GM08714 (cell line): Measurements from ENCODE around the gene RAB6C.
"Not testable (repeated sequence)": the region's sequence is repeated elsewhere in the genome, so short reads cannot be mapped to it uniquely, and the experiment has no call there.

Experiments
- H3K4me3 ChIP-seq: fragments of 200-500 bp; sonication (Bioruptor generic); 2 replicates; pipeline ENCODE4 v1.5.1; 2014; ENCODE audit warnings: mild to moderate bottlenecking, low read length, inconsistent platforms
- ZNF274 ChIP-seq: IDR thresholded peaks from 2 replicates; pipeline ENCODE4 v1.6.1; 2012; ENCODE audit warnings: mild to moderate bottlenecking, low read depth, low read length

Gene RAB6C

GRCh38 chr2:129977986-129978385 is 1.5 kb upstream of the RAB6C start:
- TF ChIP-seq ZNF274 = no peak
- no peak overlapping the region for H3K4me3 ChIP-seq

DNA sequence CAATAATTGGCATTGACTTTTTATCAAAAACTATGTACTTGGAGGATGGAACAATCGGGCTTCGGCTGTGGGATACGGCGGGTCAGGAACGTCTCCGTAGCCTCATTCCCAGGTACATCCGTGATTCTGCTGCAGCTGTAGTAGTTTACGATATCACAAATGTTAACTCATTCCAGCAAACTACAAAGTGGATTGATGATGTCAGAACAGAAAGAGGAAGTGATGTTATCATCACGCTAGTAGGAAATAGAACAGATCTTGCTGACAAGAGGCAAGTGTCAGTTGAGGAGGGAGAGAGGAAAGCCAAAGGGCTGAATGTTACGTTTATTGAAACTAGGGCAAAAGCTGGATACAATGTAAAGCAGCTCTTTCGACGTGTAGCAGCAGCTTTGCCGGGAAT is 780 bp downstream of the RAB6C start:
- not testable (repeated sequence) for H3K4me3 ChIP-seq

DNA sequence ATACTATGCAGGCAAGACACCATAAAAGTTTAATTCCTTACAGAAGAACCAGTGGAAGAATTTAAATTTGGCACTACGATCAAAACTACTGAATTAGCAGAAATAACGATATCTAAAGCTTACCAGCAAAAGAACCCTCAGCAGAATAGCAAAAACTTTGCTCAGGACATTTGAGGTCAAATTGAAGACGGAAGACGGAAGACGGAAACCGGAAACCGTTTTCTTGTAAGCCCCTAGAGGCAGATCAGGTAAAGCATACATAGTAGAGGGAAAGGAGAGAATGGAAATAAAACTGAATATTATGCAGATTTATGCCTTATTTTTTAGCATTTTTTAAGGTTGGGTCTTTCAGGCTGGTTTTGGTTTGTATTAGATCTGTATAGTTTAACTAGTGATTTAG is 2.2 kb downstream of the RAB6C start:
- H3K4me3 ChIP-seq = not testable (repeated sequence)

DNA sequence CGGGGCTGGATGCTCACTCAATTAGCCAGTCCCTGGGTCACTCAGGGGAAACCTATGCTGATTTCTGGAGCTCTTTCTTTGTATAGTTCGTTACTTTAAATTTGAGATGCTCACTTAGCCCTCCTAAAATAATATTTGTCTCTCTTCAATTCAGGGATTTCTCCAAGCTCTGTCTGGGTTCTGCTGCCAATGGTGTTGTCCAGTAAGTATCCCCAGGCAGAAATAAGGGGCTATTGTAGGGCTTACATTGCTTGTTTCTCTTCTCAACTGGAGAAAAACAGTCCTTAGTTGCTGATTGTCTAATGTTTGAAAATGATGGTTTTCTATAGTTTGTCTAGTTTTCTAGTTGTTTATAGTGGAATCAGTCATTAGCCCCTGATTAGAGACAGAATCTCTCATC is 5.0 kb downstream of the RAB6C start:
- no peak for TF ChIP-seq ZNF274
- no peak overlapping the region for H3K4me3 ChIP-seq

DNA sequence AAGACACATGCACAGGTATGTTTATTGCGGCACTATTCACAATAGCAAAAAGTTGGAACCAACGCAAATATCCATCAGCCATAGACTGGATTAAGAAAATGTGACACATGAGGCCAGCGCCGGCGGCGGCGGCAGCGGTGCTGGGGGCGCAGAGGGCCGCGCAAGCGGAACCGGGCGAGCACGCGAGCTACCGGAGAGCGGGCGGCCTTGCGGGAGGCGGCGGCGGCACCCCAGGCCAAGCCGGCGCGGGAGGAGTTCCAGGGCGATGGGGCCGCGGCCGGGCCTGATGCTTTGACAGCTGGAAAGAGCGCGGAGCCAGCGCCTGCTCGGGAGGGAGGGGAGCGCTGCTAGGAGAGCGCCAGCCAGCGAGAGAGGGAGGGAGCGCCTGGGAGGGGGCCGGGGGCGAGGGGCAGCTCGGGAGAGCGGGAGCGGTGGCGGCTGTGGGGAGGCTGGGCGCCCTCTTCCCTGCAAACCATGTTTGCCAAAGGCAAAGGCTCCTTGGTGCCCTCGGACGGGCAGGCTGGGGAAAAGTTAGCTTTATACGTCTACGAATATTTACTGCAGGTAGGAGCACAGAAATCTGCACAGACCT is 13.0 kb downstream of the RAB6C start:
- H3K4me3 ChIP-seq = not testable (repeated sequence)

DNA sequence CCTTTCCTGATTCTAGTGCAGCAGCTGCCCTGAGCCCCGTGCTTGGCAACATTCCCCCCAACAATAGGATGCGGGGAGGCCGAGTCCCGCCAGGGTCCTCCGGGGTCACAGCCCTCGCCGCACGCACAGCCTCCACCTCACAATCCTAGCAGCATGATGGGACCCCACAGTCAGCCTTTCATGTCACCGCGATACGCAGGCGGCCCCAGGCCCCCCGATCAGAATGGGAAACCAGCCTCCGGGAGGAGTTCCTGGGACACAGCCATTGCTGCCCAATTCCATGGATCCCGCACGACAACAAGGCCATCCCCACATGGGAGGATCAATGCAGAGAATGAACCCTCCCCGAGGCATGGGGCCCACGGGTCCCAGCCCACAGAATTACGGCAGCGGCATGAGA is 13.7 kb downstream of the RAB6C start:
- not testable (repeated sequence) for H3K4me3 ChIP-seq

DNA sequence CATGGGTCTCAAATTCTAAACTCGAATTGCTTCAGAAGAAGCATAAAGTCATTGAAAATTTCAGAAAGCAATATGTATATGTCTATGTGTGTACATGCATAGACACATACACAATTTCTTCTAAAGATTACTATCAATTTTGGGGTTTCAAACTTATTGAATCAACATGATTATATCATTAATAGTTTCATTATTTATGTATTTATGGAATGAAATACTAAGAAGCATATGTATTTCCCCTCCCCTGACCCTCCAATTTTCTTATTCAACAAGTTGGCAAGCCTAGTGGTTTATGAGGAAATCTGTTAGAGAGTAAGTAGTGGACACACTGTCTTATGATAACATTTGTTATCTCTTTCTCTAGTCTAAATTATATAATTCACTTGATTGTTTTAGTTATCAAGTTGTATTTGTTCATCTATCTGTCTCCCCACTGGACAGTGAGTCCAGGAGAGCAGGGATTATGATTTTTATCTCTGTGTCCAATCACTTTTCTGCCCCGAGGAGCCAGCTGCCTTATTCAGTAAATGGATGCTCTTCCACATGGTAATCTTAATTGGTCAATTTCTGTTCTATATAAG is 17.3 kb downstream of the RAB6C start:
- not testable (repeated sequence) for H3K4me3 ChIP-seq

DNA sequence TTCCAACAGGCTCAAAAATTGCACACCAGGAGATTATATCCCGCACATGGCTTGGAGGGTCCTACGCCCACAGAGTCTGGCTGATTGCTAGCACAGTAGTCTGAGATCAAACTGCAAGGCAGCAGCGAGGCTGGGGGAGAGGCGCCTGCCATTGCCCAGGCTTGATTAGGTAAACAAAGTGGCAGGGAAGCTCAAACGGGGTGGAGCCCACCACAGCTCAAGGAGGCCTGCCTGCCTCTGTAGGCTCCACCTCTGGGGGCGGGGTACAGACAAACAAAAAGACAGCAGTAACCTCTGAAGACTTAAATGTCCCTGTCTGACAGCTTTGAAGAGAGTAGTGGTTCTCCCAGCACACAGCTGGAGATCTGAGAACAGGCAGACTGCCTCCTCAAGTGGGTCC is 19.3 kb downstream of the RAB6C start:
- not testable (repeated sequence) for H3K4me3 ChIP-seq

- not testable (repeated sequence) for H3K4me3 ChIP-seq
Measured at GRCh38 chr2:130005862-130006261, 26.4 kb downstream of the RAB6C start.

DNA sequence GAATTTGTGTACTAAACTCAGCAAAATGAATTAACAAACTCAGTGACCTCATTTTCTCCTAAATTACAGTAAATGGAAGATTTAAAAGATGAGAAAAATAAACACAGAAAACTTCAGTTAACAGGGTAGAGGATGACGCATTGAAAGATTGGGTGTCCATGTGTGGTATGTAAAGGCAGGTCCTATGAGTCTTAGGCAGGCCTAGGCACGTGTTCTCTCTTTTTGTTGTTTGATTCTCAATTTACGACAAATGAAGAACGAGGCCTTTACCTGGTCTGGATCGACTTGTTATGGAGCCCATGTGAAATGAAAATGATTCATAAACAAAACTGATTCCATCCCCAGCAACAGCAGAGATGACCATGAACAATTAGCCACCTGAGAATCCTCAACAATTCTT is 37.2 kb downstream of the RAB6C start:
- not testable (repeated sequence) for H3K4me3 ChIP-seq

DNA sequence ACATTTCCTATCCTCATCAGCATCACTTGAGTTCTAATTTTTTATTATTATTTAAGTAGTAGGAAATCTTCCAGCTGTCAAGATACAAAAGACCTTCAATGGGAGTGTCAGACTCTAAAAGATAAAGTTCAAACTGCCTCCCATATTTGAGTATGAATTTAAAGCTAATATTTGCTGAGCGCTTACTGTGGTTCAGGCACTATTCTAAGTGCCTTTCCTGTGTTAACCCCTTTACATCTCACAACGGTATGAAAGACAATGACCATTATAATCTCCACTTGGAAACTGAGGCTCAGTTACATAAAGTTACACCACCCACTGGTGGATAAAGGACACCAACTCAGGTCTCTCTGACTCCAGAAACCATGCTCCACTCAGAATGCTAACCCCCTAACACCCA is 39.9 kb downstream of the RAB6C start:
- H3K4me3 ChIP-seq = no peak overlapping the region
- TF ChIP-seq ZNF274 = no peak

DNA sequence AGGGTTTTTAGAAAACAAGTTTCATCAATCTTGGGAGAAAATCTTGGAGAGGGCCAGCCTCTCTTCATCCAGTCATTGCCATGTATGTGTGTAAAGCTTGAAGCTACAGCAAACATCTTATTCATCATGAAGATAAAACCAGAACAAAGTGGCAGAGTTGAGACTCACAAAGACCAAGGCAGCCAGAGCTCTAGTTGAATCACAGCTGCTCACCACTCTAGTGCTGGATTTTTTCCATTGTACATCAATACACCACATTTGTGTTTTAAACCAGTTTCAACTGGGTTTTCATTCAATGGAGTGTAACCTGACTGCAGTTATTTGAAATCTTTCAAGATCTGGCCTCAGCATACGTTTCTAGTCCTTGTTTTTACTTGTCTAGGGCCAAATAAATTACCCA is 40.6 kb downstream of the RAB6C start:
- H3K4me3 ChIP-seq = not testable (repeated sequence)

DNA sequence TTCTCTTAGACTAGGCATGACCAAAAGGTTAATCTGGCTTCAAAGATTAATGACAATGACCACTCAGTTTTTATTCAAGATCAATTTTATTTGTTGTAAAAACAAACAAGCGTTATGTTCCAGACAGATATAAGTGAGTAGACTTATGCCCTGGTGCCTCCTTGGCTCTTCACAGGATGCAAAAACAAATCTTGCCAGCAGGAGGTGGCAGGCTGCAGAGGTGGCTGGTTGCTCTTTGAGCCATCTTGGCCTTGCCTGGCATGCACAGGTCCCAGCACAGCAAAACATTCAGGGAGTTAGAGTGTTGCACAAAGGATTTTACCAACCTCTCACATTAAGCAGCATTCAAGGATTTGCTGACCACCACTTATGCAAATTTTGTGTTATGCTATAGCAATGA is 46.5 kb downstream of the RAB6C start:
- H3K4me3 ChIP-seq = not testable (repeated sequence)
